HG03095 (cell line): Measurements from ENCODE around the gene GLTP.

ENCODE experiments used
- ATAC-seq: cut with Tn5 transposase; IDR thresholded peaks from one replicate; pipeline ENCODE4 v1.9.1; 2021; ENCODE audit warnings: moderate library complexity; ENCODE audit not compliant: unreplicated experiment

The GLTP gene

GRCh38 chr12:109822951-109823411, 57.4 kb downstream of the GLTP start:
- ATAC-seq = no peak

- ATAC-seq = no peak
Measured at GRCh38 chr12:109822416-109822815, 57.9 kb downstream of the GLTP start.

- no peak for ATAC-seq
Measured at GRCh38 chr12:109821968-109822367, 58.4 kb downstream of the GLTP start.

- no peak for ATAC-seq
Measured at GRCh38 chr12:109820816-109821381, 59.4 kb downstream of the GLTP start.

GRCh38 chr12:109818905-109819500, 61.3 kb downstream of the GLTP start:
- no peak for ATAC-seq

- ATAC-seq = no peak
Measured at GRCh38 chr12:109818253-109818652, 62.1 kb downstream of the GLTP start.

- ATAC-seq = no peak
Measured at GRCh38 chr12:109817627-109818231, 62.6 kb downstream of the GLTP start.

- no peak for ATAC-seq
Measured at GRCh38 chr12:109816870-109817269, 63.5 kb downstream of the GLTP start.

GRCh38 chr12:109815757-109816617, 64.4 kb downstream of the GLTP start:
- no peak for ATAC-seq

- no peak for ATAC-seq
Measured at GRCh38 chr12:109815225-109815624, 65.1 kb downstream of the GLTP start.

- ATAC-seq = no peak
Measured at GRCh38 chr12:109814600-109815150, 65.7 kb downstream of the GLTP start.

GRCh38 chr12:109813810-109814416, 66.4 kb downstream of the GLTP start:
- no peak for ATAC-seq

- ATAC-seq = no peak
Measured at GRCh38 chr12:109811624-109811995, 68.7 kb downstream of the GLTP start.

GRCh38 chr12:109810954-109811623, 69.3 kb downstream of the GLTP start:
- ATAC-seq = no peak

GRCh38 chr12:109808876-109809646, 71.3 kb downstream of the GLTP start:
- no peak for ATAC-seq

- ATAC-seq = no peak
Measured at GRCh38 chr12:109807954-109808643, 72.2 kb downstream of the GLTP start.

- no peak for ATAC-seq
Measured at GRCh38 chr12:109804820-109805761, 75.2 kb downstream of the GLTP start.

GRCh38 chr12:109803678-109804077, 76.7 kb downstream of the GLTP start:
- ATAC-seq = no peak
